Upper lobe of right lung (tissue), 1 donor: ENCODE measurements around the gene CPSF4L. TPM values are rescaled to one million over a fixed set of nuclear protein-coding genes. Genes with fewer than 3 reads are reported as not detected.

Experiments
- ATAC-seq: fragments of 200-7000 bp; cut with Tn5 transposase; one replicate; pipeline ENCODE4 v1.9.1; 2020; ENCODE audit warnings: mild to moderate bottlenecking, moderate library complexity
- DNase-seq: peaks from one replicate; pipeline ENCODE4 v3.0.0-alpha.2; 2020
- H3K27ac ChIP-seq: fragments of 200-600 bp; one replicate; pipeline ENCODE4 v1.8.0; 2022
- H3K27me3 ChIP-seq: fragments of 200-600 bp; one replicate; pipeline ENCODE4 v1.8.0; 2022; ENCODE audit warnings: mild to moderate bottlenecking
- H3K36me3 ChIP-seq: fragments of 200-600 bp; one replicate; pipeline ENCODE4 v1.8.0; 2022
- H3K4me1 ChIP-seq: fragments of 200-600 bp; one replicate; pipeline ENCODE4 v1.8.0; 2022
- H3K4me3 ChIP-seq: fragments of 200-600 bp; one replicate; pipeline ENCODE4 v1.8.0; 2022; ENCODE audit warnings: mild to moderate bottlenecking
- H3K9me3 ChIP-seq: fragments of 200-600 bp; one replicate; pipeline ENCODE4 v1.8.0; 2022
- CTCF ChIP-seq: fragments of 200-600 bp; IDR thresholded peaks from one replicate; pipeline ENCODE4 v1.8.0; 2022; ENCODE audit warnings: antibody characterized with exemption
- intact Hi-C: fragments of 100-400 bp; cut with DNase I; formaldehyde crosslinking; loops from one replicate; pipeline ENCODE4 v1.11.0; 2022
- total RNA-seq: library from RNA; stranded (reverse); fragmentation: NEBNext Ultra II Directional; extraction: Animal tissue kit (Norgen Biotek cat#: 25700); gene quantifications from one replicate; pipeline ENCODE4 v1.2.1, GENCODE V29; 2021
- donor health status: DM: no; HTN: yes; CAD: no; lungs with severe emphysema.

CPSF4L gene
- total RNA-seq, 1 donor from 2014 or later = not detected

GRCh38 chr17:73256220-73256619 lies 5.5 kb downstream of the CPSF4L start:
- H3K4me1 ChIP-seq = no peaks in the 10 kb centered on the region
- H3K27me3 ChIP-seq = no peaks in the 10 kb centered on the region
- no peaks in the 10 kb centered on the region for H3K9me3 ChIP-seq
- H3K36me3 ChIP-seq = no peaks in the 10 kb centered on the region
- no peak for TF ChIP-seq CTCF
- DNase-seq (peak; percentile 38), ATAC-seq (no peak)
- H3K4me3 ChIP-seq = no peak overlapping the region
- intact Hi-C loops = loop anchor here (2.0 kb wide), 1 partner anchor 113 kb away; no protein-coding TSS in a partner anchor
- no peak overlapping the region for H3K27ac ChIP-seq

- Histone ChIP-seq H3K27ac (no peak overlapping the region), H3K4me3 (no peak overlapping the region), H3K9me3 (no peaks in the 10 kb centered on the region), H3K36me3 (no peaks in the 10 kb centered on the region), H3K27me3 (no peaks in the 10 kb centered on the region), H3K4me1 (no peaks in the 10 kb centered on the region)
- DNase-seq (no peak), ATAC-seq (peak; percentile 81)
- TF ChIP-seq CTCF = peak; percentile 99
- intact Hi-C loops = loop anchor here (2.0 kb wide), 1 partner anchor 113 kb away; no protein-coding TSS in a partner anchor
Measured at GRCh38 chr17:73255671-73256181, 6.0 kb downstream of the CPSF4L start.

- H3K9me3 ChIP-seq = no peaks in the 10 kb centered on the region
- intact Hi-C loops = no loop called here
- no peak for DNase-seq
Measured at GRCh38 chr17:73251871-73252270, 9.8 kb downstream of the CPSF4L start.

GRCh38 chr17:73250851-73251640 lies 10.6 kb downstream of the CPSF4L start:
- ATAC-seq = no peak
- DNase-seq = no peak
- no peak for TF ChIP-seq CTCF
- Histone ChIP-seq H3K4me1 (no peaks in the 10 kb centered on the region), H3K4me3 (no peak overlapping the region), H3K27ac (no peak overlapping the region), H3K27me3 (no peaks in the 10 kb centered on the region), H3K9me3 (no peaks in the 10 kb centered on the region), H3K36me3 (peaks cover 22% of the 10 kb centered on the region)
- intact Hi-C loops = no loop called here

More at GRCh38 chr17:73251871-73252270, 9.8 kb downstream of the CPSF4L start:
- Histone ChIP-seq H3K4me3 (no peak overlapping the region), H3K27ac (no peak overlapping the region), H3K27me3 (no peaks in the 10 kb centered on the region), H3K36me3 (peaks cover 20% of the 10 kb centered on the region), H3K4me1 (no peaks in the 10 kb centered on the region)
- no peak for TF ChIP-seq CTCF
- no peak for ATAC-seq

GRCh38 chr17:73249700-73250099 lies 12.0 kb downstream of the CPSF4L start:
- DNase-seq (no peak), ATAC-seq (no peak)
- H3K4me1 ChIP-seq = no peaks in the 10 kb centered on the region
- TF ChIP-seq CTCF = no peak
- H3K27ac ChIP-seq = no peak overlapping the region
- no peak overlapping the region for H3K4me3 ChIP-seq
- peaks cover 34% of the 10 kb centered on the region for H3K36me3 ChIP-seq
- no peaks in the 10 kb centered on the region for H3K27me3 ChIP-seq
- no peaks in the 10 kb centered on the region for H3K9me3 ChIP-seq
- intact Hi-C loops = no loop called here
